Bronchial epithelial cell (primary cell): ENCODE results near the gene CPSF4L. TPM values are rescaled to one million over a fixed set of nuclear protein-coding genes. Genes with fewer than 3 reads are reported as not detected.

Experiments used
- DNase-seq: peaks from one replicate; pipeline ENCODE4 v3.0.0-alpha.2; 2010; ENCODE audit warnings: low read depth
- FAIRE-seq: peaks from 2 replicates; lab custom pipeline; 2011; peaks lifted over from hg19 to GRCh38; lab: Jason Lieb, UNC
- H3K27me3 ChIP-seq: 2 replicates; pipeline ENCODE4 v1.5.1; 2011; ENCODE audit warnings: low read length; ENCODE audit not compliant: control insufficient read depth, insufficient read depth
- H3K36me3 ChIP-seq: 2 replicates; pipeline ENCODE4 v1.5.1; 2011; ENCODE audit warnings: low read length; ENCODE audit not compliant: control insufficient read depth, insufficient read depth
- H3K4me3 ChIP-seq: 2 replicates; pipeline ENCODE4 v1.5.1; 2011; ENCODE audit warnings: mild to moderate bottlenecking, low read depth, low read length, control low read depth
- CTCF ChIP-seq: IDR thresholded peaks from 2 replicates; pipeline ENCODE4 v1.5.1; 2011; ENCODE audit warnings: mild to moderate bottlenecking, moderate library complexity, low read length, control low read depth, inconsistent platforms; ENCODE audit not compliant: insufficient read depth, severe bottlenecking
- total RNA-seq: library from RNA; depleted of rRNA; stranded (reverse); fragments of >200 nt; gene quantifications from 2 replicates; pipeline ENCODE4 v1.2.1, GENCODE V29; 2014

CPSF4L gene
- total RNA-seq, 1 donor from 2014 or later, result not detected

- H3K4me3 ChIP-seq, result no peak overlapping the region
- no peaks in the 10 kb centered on the region for H3K27me3 ChIP-seq
- no peak for TF ChIP-seq CTCF
- no peak for DNase-seq
- H3K36me3 ChIP-seq, result peaks cover 20% of the 10 kb centered on the region
- FAIRE-seq, result no peak
These were observed 21.6 kb upstream of the CPSF4L start for GRCh38 chr17:73283250-73283649.

- DNase-seq (no peak), FAIRE-seq (no peak)
- Histone ChIP-seq H3K27me3 (no peaks in the 10 kb centered on the region), H3K36me3 (peaks cover 20% of the 10 kb centered on the region), H3K4me3 (no peak overlapping the region)
- TF ChIP-seq CTCF, result no peak
These were observed 20.9 kb upstream of the CPSF4L start for GRCh38 chr17:73282629-73283028.

GRCh38 chr17:73281928-73282327 lies 20.2 kb upstream of the CPSF4L start:
- FAIRE-seq (no peak), DNase-seq (no peak)
- no peak overlapping the region for H3K4me3 ChIP-seq
- peaks cover 20% of the 10 kb centered on the region for H3K36me3 ChIP-seq
- no peaks in the 10 kb centered on the region for H3K27me3 ChIP-seq
- TF ChIP-seq CTCF, result no peak

- FAIRE-seq (no peak), DNase-seq (no peak)
- H3K4me3 ChIP-seq, result no peak overlapping the region
- H3K36me3 ChIP-seq, result peaks cover 9% of the 10 kb centered on the region
- H3K27me3 ChIP-seq, result no peaks in the 10 kb centered on the region
- no peak for TF ChIP-seq CTCF
These were observed 18.5 kb upstream of the CPSF4L start for GRCh38 chr17:73280191-73280590.

GRCh38 chr17:73279704-73280103 lies 18.0 kb upstream of the CPSF4L start:
- TF ChIP-seq CTCF, result no peak
- Histone ChIP-seq H3K4me3 (no peak overlapping the region), H3K36me3 (peaks cover 4% of the 10 kb centered on the region), H3K27me3 (no peaks in the 10 kb centered on the region)
- FAIRE-seq, result no peak
- no peak for DNase-seq
